ENCODE data around the gene CDK5RAP1. TPM values are rescaled to one million over a fixed set of nuclear protein-coding genes. Genes with fewer than 3 reads are reported as not detected.
"Not testable (repeated sequence)": the region's sequence is repeated elsewhere in the genome, so short reads cannot be mapped to it uniquely, and the experiment has no call there.

The CDK5RAP1 gene
- total RNA-seq, 1 donor from 2014 or later: 15.0 TPM

DNA sequence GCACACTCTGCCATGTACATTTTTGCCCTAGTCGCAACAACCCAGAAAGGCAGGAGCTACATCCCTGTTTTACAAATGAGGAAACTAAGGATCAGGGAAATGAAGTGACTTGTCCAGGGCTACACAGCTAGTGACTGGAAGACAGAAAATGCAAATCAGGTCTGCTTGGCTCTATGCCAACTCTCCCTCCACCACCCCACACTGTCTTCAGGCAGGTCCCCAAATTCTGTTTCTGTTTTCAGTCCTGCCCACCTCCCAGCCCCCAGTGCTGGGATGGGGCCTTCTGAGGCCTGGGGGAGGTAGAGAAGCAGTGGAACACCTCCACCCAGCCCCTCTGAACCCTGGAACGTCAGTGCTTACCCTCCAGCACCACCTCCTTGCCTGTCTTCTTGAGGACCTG is 37.2 kb upstream of the CDK5RAP1 start:
- peaks cover 12% of the 10 kb centered on the region for H3K4me1 ChIP-seq
- H3K27me3 ChIP-seq: no peaks in the 10 kb centered on the region
- TF ChIP-seq POLR2A (IDR thresholded peaks at IDR 0.05) (no peak), POLR2AphosphoS5 (IDR thresholded peaks at IDR 0.05; ENCODE audit: insufficient read depth in 1 of 2, low read depth in 1 of 2) (no peak)
- H3K36me3 ChIP-seq: no peaks in the 10 kb centered on the region
- no peak overlapping the region for H3K4me3 ChIP-seq
- no peaks in the 10 kb centered on the region for H3K9me3 ChIP-seq
- no peak for DNase-seq (ENCODE audit: extremely low spot score in 2 of 2)
- H3K27ac ChIP-seq: no peak overlapping the region
- intact Hi-C loops (cut with DNase I): no loop called here

DNA sequence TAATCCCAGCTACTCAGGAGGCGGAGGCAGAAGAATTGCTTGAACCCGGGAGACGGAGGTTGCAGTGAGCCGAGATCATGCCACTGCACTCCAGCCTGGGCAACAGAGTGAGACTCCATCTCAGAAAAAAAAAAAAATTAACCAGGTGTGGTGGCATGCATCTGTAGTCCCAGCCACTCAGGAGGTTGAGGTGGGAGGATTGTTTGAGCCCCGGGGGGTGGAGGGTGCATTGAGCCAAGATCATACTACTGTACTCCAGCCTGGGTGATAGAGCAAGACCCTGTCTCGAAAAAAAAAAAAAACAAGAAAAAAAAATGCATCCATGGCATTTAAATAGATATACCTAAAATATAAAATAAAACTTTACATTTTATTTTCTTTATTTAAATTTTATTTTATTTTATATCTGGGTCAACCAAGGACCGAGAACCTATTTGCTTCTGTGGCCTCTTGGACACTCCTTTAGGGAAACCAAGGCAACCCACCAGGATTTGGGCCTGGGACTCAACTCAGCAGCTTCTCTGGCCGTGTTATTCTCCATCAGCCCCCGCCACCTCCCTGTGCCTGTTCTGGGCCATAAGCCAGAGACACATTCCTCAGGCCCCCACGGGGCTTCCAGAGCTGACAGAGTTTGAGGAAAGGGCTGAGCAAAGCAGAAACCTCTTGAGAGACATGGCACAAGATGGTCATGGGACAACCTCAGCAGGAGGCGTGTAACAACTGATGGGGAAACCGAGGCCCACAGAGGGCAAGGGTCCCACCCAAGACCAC is 36.0 kb upstream of the CDK5RAP1 start:
- DNase-seq (ENCODE audit: extremely low spot score in 2 of 2): no peak
- Histone ChIP-seq H3K4me1 (peaks cover 5% of the 10 kb centered on the region), H3K27ac (peak overlapping the region; percentile 54), H3K4me3 (no peak overlapping the region), H3K27me3 (no peaks in the 10 kb centered on the region), H3K36me3 (no peaks in the 10 kb centered on the region), H3K9me3 (no peaks in the 10 kb centered on the region)
- TF ChIP-seq POLR2AphosphoS5 (IDR thresholded peaks at IDR 0.05; ENCODE audit: insufficient read depth in 1 of 2, low read depth in 1 of 2): no peak
- TF ChIP-seq, protein P1, sequence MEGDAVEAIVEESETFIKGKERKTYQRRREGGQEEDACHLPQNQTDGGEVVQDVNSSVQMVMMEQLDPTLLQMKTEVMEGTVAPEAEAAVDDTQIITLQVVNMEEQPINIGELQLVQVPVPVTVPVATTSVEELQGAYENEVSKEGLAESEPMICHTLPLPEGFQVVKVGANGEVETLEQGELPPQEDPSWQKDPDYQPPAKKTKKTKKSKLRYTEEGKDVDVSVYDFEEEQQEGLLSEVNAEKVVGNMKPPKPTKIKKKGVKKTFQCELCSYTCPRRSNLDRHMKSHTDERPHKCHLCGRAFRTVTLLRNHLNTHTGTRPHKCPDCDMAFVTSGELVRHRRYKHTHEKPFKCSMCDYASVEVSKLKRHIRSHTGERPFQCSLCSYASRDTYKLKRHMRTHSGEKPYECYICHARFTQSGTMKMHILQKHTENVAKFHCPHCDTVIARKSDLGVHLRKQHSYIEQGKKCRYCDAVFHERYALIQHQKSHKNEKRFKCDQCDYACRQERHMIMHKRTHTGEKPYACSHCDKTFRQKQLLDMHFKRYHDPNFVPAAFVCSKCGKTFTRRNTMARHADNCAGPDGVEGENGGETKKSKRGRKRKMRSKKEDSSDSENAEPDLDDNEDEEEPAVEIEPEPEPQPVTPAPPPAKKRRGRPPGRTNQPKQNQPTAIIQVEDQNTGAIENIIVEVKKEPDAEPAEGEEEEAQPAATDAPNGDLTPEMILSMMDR (IDR thresholded peaks at IDR 0.05): no peak
- TF ChIP-seq POLR2A (IDR thresholded peaks at IDR 0.05): no peak
- intact Hi-C loops (cut with DNase I): no loop called here

DNA sequence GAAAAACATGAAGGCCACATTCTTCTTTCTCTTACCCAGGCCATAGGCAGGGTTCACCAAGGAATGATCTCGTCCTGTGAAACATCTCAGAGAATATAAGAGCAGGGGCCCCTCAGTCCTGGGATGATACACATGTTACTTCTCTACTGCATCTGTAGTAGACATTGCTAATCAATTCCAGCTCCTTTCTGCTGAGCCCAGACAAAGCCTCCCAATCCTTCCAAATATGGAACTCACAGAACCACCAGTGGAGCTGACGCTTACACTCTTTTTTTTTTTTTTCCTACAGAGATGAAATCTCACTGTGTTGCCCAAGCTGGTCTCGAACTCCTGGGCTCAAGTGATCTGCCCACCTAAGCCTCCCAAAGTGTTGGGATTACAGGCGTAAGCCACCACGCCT is 33.1 kb upstream of the CDK5RAP1 start:
- no peak for DNase-seq (ENCODE audit: extremely low spot score in 2 of 2)
- no peaks in the 10 kb centered on the region for H3K36me3 ChIP-seq
- TF ChIP-seq POLR2A (IDR thresholded peaks at IDR 0.05) (no peak), POLR2AphosphoS5 (IDR thresholded peaks at IDR 0.05; ENCODE audit: insufficient read depth in 1 of 2, low read depth in 1 of 2) (no peak)
- TF ChIP-seq, protein P1 (IDR thresholded peaks at IDR 0.05): no peak
- H3K27ac ChIP-seq: no peak overlapping the region
- no peaks in the 10 kb centered on the region for H3K9me3 ChIP-seq
- H3K4me1 ChIP-seq: peaks cover 10% of the 10 kb centered on the region
- H3K4me3 ChIP-seq: no peak overlapping the region
- H3K27me3 ChIP-seq: no peaks in the 10 kb centered on the region
- intact Hi-C loops (cut with DNase I): no loop called here

DNA sequence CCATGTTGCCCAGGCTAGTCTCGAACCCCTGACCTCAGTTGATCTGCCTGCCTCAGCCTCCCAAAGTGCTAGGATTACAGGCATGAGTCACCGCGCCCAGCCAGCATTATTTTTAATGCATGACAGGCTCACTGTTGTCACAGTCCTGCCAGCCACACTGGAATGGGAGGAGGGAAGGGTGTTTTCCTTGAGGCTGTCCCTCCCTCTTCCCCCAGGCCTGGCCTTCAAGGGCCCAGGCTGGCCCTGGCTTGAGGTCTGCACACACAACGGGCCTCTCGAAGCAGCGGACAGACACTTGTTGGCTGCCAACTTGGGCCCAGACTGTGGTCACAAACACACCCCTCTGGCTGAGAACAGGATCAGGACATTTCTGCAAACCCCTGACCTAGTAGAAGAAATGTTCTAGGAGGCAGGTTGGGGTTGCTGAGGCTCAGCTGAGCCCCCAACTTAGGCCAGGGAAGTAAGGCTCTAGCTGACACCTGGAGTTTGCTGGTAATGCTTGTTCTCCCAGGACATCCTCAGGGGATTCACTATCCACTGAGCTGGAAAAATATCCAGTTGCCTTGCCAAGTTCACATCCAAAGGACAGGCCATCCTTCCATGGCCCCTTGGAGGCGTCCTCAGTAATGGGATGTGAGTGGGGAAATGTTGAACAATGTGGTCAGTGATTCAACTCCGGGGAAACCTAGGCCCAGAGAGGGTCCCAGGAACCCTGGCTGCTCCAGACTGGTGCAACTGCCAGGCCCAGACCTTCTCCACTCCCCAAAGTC is 32.3 kb upstream of the CDK5RAP1 start:
- TF ChIP-seq POLR2A (IDR thresholded peaks at IDR 0.05): no peak
- TF ChIP-seq, protein P1 (IDR thresholded peaks at IDR 0.05): no peak
- H3K36me3 ChIP-seq: no peaks in the 10 kb centered on the region
- intact Hi-C loops (cut with DNase I): no loop called here
- DNase-seq (ENCODE audit: extremely low spot score in 2 of 2): no peak
- H3K4me3 ChIP-seq: no peak overlapping the region
- no peaks in the 10 kb centered on the region for H3K27me3 ChIP-seq
- no peaks in the 10 kb centered on the region for H3K9me3 ChIP-seq
- peak overlapping the region; percentile 60 for H3K27ac ChIP-seq
- peaks cover 10% of the 10 kb centered on the region for H3K4me1 ChIP-seq

DNA sequence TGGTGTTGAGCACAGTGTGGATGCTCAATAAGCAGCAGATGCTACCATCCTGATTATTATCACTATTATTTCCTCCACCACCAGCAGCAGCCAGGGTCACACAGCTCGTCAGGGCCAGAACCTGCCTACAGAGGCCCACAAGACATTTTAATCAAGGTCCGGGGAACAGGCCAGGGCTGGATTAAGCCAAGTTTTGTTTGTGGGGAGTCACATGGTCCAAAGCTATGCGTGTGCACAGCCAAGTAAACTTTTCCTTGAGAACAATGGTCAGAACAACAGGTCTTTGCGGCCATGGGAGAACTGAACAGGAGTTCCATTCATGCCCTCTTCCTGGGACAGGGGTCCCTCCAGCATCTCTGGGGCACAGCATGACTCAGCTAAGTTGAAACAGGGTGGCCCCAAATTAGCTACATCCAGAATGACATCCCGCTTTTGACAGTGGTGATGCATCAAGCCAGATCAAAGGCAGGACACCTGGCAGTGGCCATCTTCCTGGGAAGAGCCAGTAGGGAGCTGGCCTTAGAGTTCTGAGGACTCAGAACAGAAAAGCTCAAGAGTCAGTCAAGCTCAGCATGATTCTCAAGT is 30.6 kb upstream of the CDK5RAP1 start:
- no peaks in the 10 kb centered on the region for H3K36me3 ChIP-seq
- H3K9me3 ChIP-seq: no peaks in the 10 kb centered on the region
- intact Hi-C loops (cut with DNase I): no loop called here
- DNase-seq (ENCODE audit: extremely low spot score in 2 of 2): no peak
- peaks cover 10% of the 10 kb centered on the region for H3K4me1 ChIP-seq
- H3K4me3 ChIP-seq: no peak overlapping the region
- TF ChIP-seq POLR2AphosphoS5 (IDR thresholded peaks at IDR 0.05; ENCODE audit: insufficient read depth in 1 of 2, low read depth in 1 of 2) (no peak), POLR2A (IDR thresholded peaks at IDR 0.05) (no peak)
- TF ChIP-seq, protein P1 (IDR thresholded peaks at IDR 0.05): no peak
- peak overlapping the region; percentile 20 for H3K27ac ChIP-seq
- H3K27me3 ChIP-seq: no peaks in the 10 kb centered on the region

DNA sequence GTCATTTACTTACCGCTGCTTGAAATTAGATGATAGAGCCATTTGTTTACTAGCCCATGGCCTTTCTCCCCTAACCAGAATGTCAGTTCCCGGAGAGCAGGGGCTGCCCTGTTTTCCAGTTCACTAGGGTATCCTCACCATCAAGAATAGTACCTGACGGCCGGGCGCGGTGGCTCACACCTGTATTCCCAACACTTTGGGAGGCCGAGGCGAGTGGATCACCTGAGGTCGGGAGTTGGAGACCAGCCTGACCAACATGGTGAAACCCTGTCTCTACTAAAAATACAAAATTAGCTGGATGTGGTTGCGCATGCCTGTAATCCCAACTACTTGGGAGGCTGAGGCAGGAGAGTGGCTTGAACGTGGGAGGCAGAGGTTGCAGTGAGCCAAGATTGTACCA is 22.6 kb upstream of the CDK5RAP1 start:
- Histone ChIP-seq H3K4me1 (peaks cover 26% of the 10 kb centered on the region), H3K27ac (peak overlapping the region; percentile 83)
- intact Hi-C loops (cut with DNase I); DNase-seq (ENCODE audit: extremely low spot score in 2 of 2); H3K36me3 ChIP-seq; H3K27me3 ChIP-seq; H3K4me3 ChIP-seq; H3K9me3 ChIP-seq: not testable (repeated sequence)
